CD4-positive, alpha-beta memory T cell (primary cell): Measurements from ENCODE around the gene TRAP1. TPM values are rescaled to one million over a fixed set of nuclear protein-coding genes. Genes with fewer than 3 reads are reported as not detected.
"Not testable (repeated sequence)": the region's sequence is repeated elsewhere in the genome, so short reads cannot be mapped to it uniquely, and the experiment has no call there.

Experiments used
- CTCF ChIA-PET: fragments of 350-600 bp; sonication (Branson Sonifier 250); formaldehyde crosslinking; loops from one replicate; lab custom pipeline; 2021; ENCODE audit warnings: inconsistent platforms; ENCODE audit not compliant: partially characterized antibody; lab: Charles Lee
- POLR2A ChIA-PET: fragments of 350-600 bp; sonication (Branson Sonifier 250); formaldehyde crosslinking; loops from one replicate; lab custom pipeline; 2021; ENCODE audit not compliant: partially characterized antibody; lab: Charles Lee
- DNase-seq, 5 donors: peaks; one replicate each; pipeline versions ENCODE4 v3.0.0 to v3.0.0-alpha.2; 2020 to 2022; ENCODE audit warnings: mixed read lengths in 1 of 5
- H3K27ac ChIP-seq: one replicate; pipeline ENCODE4 v1.7.0; 2013; ENCODE audit warnings: low read depth, low read length
- H3K27me3 ChIP-seq: 2 replicates; pipeline ENCODE4 v1.7.0; 2013; ENCODE audit warnings: mild to moderate bottlenecking, low read length, moderate library complexity; ENCODE audit not compliant: insufficient read depth
- H3K36me3 ChIP-seq: 2 replicates; pipeline ENCODE4 v1.7.0; 2013; ENCODE audit warnings: mild to moderate bottlenecking, low read length, moderate library complexity; ENCODE audit not compliant: insufficient read depth
- H3K4me1 ChIP-seq: 2 replicates; pipeline ENCODE4 v1.7.0; 2013; ENCODE audit warnings: mild to moderate bottlenecking, low read length, moderate library complexity; ENCODE audit not compliant: insufficient read depth
- H3K4me3 ChIP-seq, 2 donors: one replicate each; pipeline ENCODE4 v1.7.0; 2013; ENCODE audit warnings: low read length in 2 of 2, mild to moderate bottlenecking in 1 of 2
- H3K9me3 ChIP-seq, 2 donors: one replicate each; pipeline ENCODE4 v1.7.0; 2013; ENCODE audit warnings: low read length in 2 of 2, control low read depth in 1 of 2; ENCODE audit not compliant: control insufficient read depth in 1 of 2
- H3K27ac Mint-ChIP-seq, 7 donors: one replicate each; pipeline ENCODE4 v1.8.0; 2020 to 2021; ENCODE audit warnings: mixed read lengths in 7 of 7, mild to moderate bottlenecking in 6 of 7, inconsistent platforms in 3 of 7, moderate library complexity in 3 of 7
- H3K27me3 Mint-ChIP-seq, 2 donors: one replicate each; pipeline ENCODE4 v1.8.0; 2020 to 2021; ENCODE audit warnings: mixed read lengths in 2 of 2
- H3K36me3 Mint-ChIP-seq, 2 donors: one replicate each; pipeline ENCODE4 v1.8.0; 2020 to 2021; ENCODE audit warnings: mixed read lengths in 2 of 2, inconsistent platforms in 1 of 2, mild to moderate bottlenecking in 1 of 2
- H3K4me1 Mint-ChIP-seq, 4 donors: one replicate each; pipeline ENCODE4 v1.8.0; 2020 to 2021; ENCODE audit warnings: mixed read lengths in 4 of 4, mild to moderate bottlenecking in 1 of 4
- H3K4me3 Mint-ChIP-seq, 8 donors: one replicate each; pipeline ENCODE4 v1.8.0; 2020 to 2021; ENCODE audit warnings: mixed read lengths in 8 of 8, mild to moderate bottlenecking in 7 of 8, moderate library complexity in 6 of 8, inconsistent platforms in 3 of 8
- H3K9me3 Mint-ChIP-seq, 8 donors: one replicate each; pipeline ENCODE4 v1.8.0; 2020 to 2021; ENCODE audit warnings: mixed read lengths in 8 of 8, mild to moderate bottlenecking in 5 of 8, inconsistent platforms in 3 of 8, moderate library complexity in 1 of 8
- intact Hi-C: fragments of 100-400 bp; cut with micrococcal nuclease; formaldehyde crosslinking; loops from one replicate; pipeline ENCODE4 v1.15.1; 2023
- polyA plus RNA-seq, 2 donors: library from polyadenylated mRNA; unstranded; fragments of 300-500 nt; fragmentation: Illumina TruSeq; gene quantifications; one replicate each; pipeline ENCODE4 v1.2.3, GENCODE V29; 2021
- total RNA-seq, 2 experiments: library from RNA; stranded (reverse); gene quantifications; one replicate each; pipeline ENCODE4 v1.2.3, GENCODE V29; 2021

TRAP1 gene
- total and polyA plus RNA-seq, 4 experiments from 2014 or later, result 56.4 to 111 (median 80.1) TPM

DNA sequence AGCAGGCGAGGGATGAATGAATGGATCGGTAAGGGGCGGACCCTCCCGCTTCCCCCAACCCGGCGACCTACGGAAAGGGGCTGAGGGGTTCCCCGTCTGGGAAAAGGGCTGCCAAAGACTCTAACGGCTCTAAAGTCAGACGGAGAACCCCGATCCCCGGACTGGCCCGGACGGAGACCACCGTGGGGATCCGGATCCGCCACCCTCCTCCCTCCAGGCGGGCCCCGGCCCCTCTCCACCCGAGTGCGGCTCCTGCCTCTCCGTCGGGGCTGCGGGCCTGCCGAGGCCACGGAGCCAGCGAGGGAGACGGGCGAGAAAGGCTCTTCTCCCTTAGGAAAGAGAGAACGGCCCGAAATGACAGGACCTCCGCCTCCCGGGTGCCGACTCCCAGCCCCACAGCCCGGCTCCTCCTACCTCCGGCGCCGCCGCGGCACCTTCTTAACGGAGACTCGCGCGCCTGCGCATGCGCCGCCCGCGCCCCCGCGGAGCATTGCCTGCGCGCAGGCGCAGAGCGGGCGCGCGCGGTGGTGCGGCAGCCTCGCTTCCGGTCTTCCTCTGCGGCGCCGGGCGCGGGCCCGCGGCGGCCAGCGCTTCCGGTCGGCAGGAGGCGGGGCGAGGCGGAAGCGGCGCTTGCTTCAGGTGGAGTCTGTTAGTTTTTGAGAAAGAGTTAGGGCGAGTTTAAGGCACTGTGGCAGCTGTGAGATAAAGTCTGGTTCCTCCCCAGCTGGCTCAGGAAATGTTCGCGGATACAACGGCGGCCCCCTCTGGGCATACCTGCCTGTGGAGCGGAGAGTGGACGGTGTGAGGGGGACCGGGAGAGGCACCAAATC lies 106.0 kb downstream of the TRAP1 start, which contains the start of gene SLX4:
SLX4 (minus strand) TSS at position 461 of the 830 bp plus-strand sequence. CDS start 2,642 bp downstream, outside the sequence.
- no peaks in the 10 kb centered on the region for H3K27me3 Mint-ChIP-seq
- H3K36me3 Mint-ChIP-seq, result peaks cover 8 to 29% of the 10 kb centered on the region in 2 donors
- ChIA-PET CTCF (interaction anchor here (0.6 to 1.4 kb wide), 5 partner anchors 9 to 808 kb away, joined by 3 to 5 read pairs (median 3); partner anchors contain the start of gene NLRC3), POLR2A (interaction anchor here (0.7 to 1.5 kb wide), 10 partner anchors 12 to 210 kb away, joined by 3 to 32 read pairs (median 4); partner anchors contain the start of genes DNASE1, NLRC3, TRAP1 and ZNF174)
- intact Hi-C loops, result loop anchor here (1.0 to 10.0 kb wide), 4 partner anchors 33 to 211 kb away; partner anchors contain the start of genes CLUAP1, NAA60, ZNF174 and ZNF597
- Histone ChIP-seq H3K36me3 (no peaks in the 10 kb centered on the region), H3K27me3 (no peaks in the 10 kb centered on the region), H3K9me3 (no peaks in the 10 kb centered on the region), H3K4me1 (peaks cover 34% of the 10 kb centered on the region), H3K4me3 (peak within 1 kb of the TSS; percentile 89 to 98), H3K27ac (peak within 1 kb of the TSS; percentile 92)
- DNase-seq, result peak; percentile 88 to 97 (median 94)
- peak within 1 kb of the TSS; percentile 88 to 100 (median 98) for H3K27ac Mint-ChIP-seq
- peaks cover 34 to 56% (median 47%) of the 10 kb centered on the region in 4 donors for H3K4me1 Mint-ChIP-seq
- H3K9me3 Mint-ChIP-seq, result peaks cover 0 to 5% (median 0%) of the 10 kb centered on the region in 8 donors
- peak within 1 kb of the TSS; percentile 97 to 100 (median 100) for H3K4me3 Mint-ChIP-seq

DNA sequence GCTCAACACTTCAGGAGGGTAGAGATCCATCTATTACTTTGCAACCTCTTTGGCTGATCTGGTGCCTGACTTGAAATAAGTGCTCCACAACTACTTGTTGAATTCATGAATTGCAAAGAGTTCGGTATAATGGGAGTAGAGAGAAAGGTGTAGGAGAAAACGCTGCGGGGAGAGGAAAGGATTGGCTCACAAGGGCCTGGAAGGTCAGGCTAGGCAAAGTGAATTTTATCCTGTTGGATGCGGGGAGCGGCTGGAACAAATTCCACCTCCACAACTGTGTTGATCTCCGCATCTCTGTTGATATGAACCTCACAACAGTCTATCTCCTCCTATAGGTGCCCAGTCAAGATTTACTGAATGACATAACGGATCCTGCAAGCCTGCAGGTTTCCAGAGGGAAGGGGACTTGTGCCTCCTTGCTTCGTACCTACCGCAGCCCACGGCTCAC lies 106.6 kb downstream of the TRAP1 start:
- POLR2A ChIA-PET, result interaction anchor here (1.0 kb wide), 1 partner anchor 34 kb away, joined by 3 read pairs; the partner anchor contains the start of gene NLRC3

DNA sequence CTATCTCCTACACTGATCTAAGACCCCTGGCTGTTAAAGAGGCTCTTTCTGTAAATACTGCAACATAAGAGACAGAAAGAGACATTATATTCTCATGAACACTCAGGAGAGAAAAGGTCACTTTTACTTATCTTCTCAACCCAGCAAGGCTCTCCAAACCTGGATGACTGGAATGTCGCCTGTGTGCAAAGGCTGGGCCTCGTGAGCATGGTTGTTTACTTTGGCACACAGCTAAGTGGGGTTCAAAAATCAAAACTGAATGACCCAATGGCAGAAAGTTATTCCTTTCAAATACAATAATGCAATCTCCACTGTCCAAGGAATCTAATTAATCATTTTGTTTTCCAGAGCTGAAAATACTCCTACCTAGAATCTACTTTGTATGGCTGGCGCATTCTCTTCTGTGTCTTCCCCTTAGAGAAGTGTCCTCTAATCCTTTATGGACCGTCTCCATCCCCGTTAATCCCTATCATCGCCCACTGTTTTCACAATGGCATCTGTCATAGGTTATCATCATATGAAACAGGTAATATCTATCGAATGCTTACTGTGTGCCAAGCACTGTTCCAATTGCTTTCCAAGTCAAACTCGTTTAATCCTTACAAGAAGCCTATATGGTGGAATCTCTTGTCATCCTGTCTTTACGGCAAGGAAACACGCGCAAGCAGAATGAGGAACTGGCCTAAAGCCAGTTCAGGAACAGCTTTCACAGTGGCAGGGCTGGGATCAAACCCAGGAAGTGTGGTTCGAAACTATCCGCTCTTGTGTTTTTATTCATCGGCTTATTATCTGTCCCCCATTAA lies 107.2 kb downstream of the TRAP1 start:
- H3K4me1 Mint-ChIP-seq, result peaks cover 27 to 48% (median 40%) of the 10 kb centered on the region in 4 donors
- ChIA-PET POLR2A (interaction anchor here (1.0 kb wide), 1 partner anchor 33 kb away, joined by 3 read pairs; the partner anchor contains the start of gene NLRC3), CTCF (no interaction called here)
- DNase-seq, result no peak
- no peak overlapping the region for H3K4me3 ChIP-seq
- peaks cover 28% of the 10 kb centered on the region for H3K4me1 ChIP-seq
- peak overlapping the region; percentile 44 to 89 (median 87) for H3K27ac Mint-ChIP-seq
- no peaks in the 10 kb centered on the region for H3K27me3 Mint-ChIP-seq
- H3K36me3 ChIP-seq, result no peaks in the 10 kb centered on the region
- peaks cover 8 to 19% of the 10 kb centered on the region in 2 donors for H3K36me3 Mint-ChIP-seq
- H3K27ac ChIP-seq, result peak overlapping the region; percentile 92
- peaks cover 0 to 5% (median 0%) of the 10 kb centered on the region in 8 donors for H3K9me3 Mint-ChIP-seq
- H3K4me3 Mint-ChIP-seq, result peak overlapping the region; percentile 91 to 100 (median 98)
- no peaks in the 10 kb centered on the region for H3K27me3 ChIP-seq
- H3K9me3 ChIP-seq, result no peaks in the 10 kb centered on the region
- intact Hi-C loops, result loop anchor here (2.0 to 10.0 kb wide), 3 partner anchors 105 to 209 kb away; partner anchors contain the start of genes CLUAP1, NAA60, ZNF174 and ZNF597

More for the DNA sequence above, 106.6 kb downstream of the TRAP1 start:
- Mint-ChIP-seq H3K4me3 (peak overlapping the region; percentile 91 to 100 (median 98)), H3K4me1 (peaks cover 32 to 54% (median 46%) of the 10 kb centered on the region in 4 donors), H3K36me3 (peaks cover 11 to 25% of the 10 kb centered on the region in 2 donors), H3K9me3 (peaks cover 0 to 5% (median 0%) of the 10 kb centered on the region in 8 donors), H3K27me3 (no peaks in the 10 kb centered on the region), H3K27ac (peak overlapping the region; percentile 44 to 89 (median 87))
- peak in 1 of 5 donors; percentile 3 for DNase-seq
- Histone ChIP-seq H3K9me3 (no peaks in the 10 kb centered on the region), H3K4me3 (peak overlapping the region; percentile 49 to 98), H3K27me3 (no peaks in the 10 kb centered on the region), H3K4me1 (peaks cover 34% of the 10 kb centered on the region), H3K36me3 (no peaks in the 10 kb centered on the region), H3K27ac (peak overlapping the region; percentile 92)
- intact Hi-C loops, result loop anchor here (1.0 to 10.0 kb wide), 4 partner anchors 32 to 210 kb away; partner anchors contain the start of genes CLUAP1, NAA60, ZNF174 and ZNF597
- CTCF ChIA-PET, result no interaction called here

DNA sequence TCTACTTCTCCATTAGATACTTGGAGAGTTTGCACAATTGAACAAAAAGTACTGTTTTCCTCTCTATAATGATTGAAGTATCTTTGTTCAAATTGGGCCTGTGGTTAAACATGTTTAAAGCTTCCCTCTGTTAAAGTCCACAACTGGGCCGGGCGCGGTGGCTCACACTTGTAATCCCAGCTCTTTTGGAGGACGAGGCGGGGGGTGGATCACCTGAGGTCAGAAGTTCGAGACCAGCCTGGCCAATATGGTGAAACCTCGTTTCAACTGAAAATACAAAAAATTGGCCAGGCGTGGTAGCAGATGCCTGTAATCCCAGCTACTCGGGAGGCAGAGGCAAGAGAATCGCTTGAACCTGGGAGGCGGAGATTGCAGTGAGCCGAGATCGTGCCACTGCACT lies 108.3 kb downstream of the TRAP1 start:
- H3K4me3 Mint-ChIP-seq, H3K27ac Mint-ChIP-seq, H3K27me3 Mint-ChIP-seq, DNase-seq, H3K9me3 ChIP-seq, H3K4me3 ChIP-seq, CTCF ChIA-PET, H3K27me3 ChIP-seq, POLR2A ChIA-PET, H3K27ac ChIP-seq, intact Hi-C loops, H3K36me3 ChIP-seq, H3K9me3 Mint-ChIP-seq: not testable (repeated sequence)
- Mint-ChIP-seq H3K36me3 (peaks cover 5 to 19% of the 10 kb centered on the region in 2 donors), H3K4me1 (peaks cover 21 to 37% (median 32%) of the 10 kb centered on the region in 4 donors)
- peaks cover 27% of the 10 kb centered on the region for H3K4me1 ChIP-seq

DNA sequence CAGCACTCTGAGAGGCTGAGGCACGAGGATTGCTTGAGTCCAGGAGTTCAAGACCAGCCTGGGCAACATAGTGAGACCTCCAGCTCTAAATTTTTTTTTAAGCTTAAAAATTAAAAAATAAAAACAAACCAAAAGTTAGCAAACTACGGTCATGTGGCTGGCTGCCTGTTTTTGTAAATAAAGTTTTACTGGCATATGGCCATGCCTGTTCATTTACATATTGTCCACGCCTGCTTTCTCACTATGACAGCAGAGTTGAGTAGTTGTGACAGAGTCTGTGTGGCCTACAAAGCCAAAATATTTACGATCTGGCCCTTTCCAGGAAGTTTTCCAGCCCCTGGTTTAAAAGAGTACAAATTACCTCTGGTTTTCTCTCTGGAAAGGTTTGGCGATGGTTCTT lies 109.3 kb downstream of the TRAP1 start:
- Histone ChIP-seq H3K27ac (no peak overlapping the region), H3K4me3 (no peak overlapping the region), H3K9me3 (no peaks in the 10 kb centered on the region), H3K36me3 (no peaks in the 10 kb centered on the region), H3K4me1 (peaks cover 21% of the 10 kb centered on the region), H3K27me3 (no peaks in the 10 kb centered on the region)
- intact Hi-C loops, result no loop called here
- Mint-ChIP-seq H3K36me3 (peaks cover 10 to 19% of the 10 kb centered on the region in 2 donors), H3K4me3 (no peak overlapping the region), H3K27ac (no peak overlapping the region), H3K27me3 (no peaks in the 10 kb centered on the region), H3K9me3 (peaks cover 0 to 5% (median 0%) of the 10 kb centered on the region in 8 donors), H3K4me1 (peaks cover 15 to 31% (median 26%) of the 10 kb centered on the region in 4 donors)
- CTCF ChIA-PET, result no interaction called here
- DNase-seq, result no peak
- POLR2A ChIA-PET, result no interaction called here
